Mucosa of rectum (tissue), 2 donors: ENCODE data around the gene ADGRE1.

Experiments
- H3K27ac ChIP-seq, 2 donors: one replicate each; pipeline ENCODE4 v1.7.0; 2013; ENCODE audit warnings: inconsistent platforms in 2 of 2, low read depth in 2 of 2, low read length in 2 of 2
- H3K27me3 ChIP-seq, 2 donors: one replicate each; pipeline ENCODE4 v1.7.0; 2013; ENCODE audit warnings: low read length in 2 of 2; ENCODE audit not compliant: control insufficient read depth in 2 of 2, insufficient read depth in 2 of 2
- H3K36me3 ChIP-seq, 2 donors: one replicate each; pipeline ENCODE4 v1.7.0; 2013; ENCODE audit warnings: low read length in 2 of 2; ENCODE audit not compliant: control insufficient read depth in 2 of 2, insufficient read depth in 2 of 2
- H3K4me1 ChIP-seq, 2 donors: one replicate each; pipeline ENCODE4 v1.7.0; 2013; ENCODE audit warnings: low read length in 2 of 2, mild to moderate bottlenecking in 1 of 2; ENCODE audit not compliant: control insufficient read depth in 2 of 2, insufficient read depth in 2 of 2
- H3K4me3 ChIP-seq, 2 donors: one replicate each; pipeline ENCODE4 v1.7.0; 2013; ENCODE audit warnings: low read length in 2 of 2
- H3K9ac ChIP-seq, 2 donors: one replicate each; pipeline ENCODE4 v1.7.0; 2013; ENCODE audit warnings: low read length in 2 of 2, low read depth in 1 of 2, mild to moderate bottlenecking in 1 of 2
- H3K9me3 ChIP-seq, 2 donors: one replicate each; pipeline ENCODE4 v1.7.0; 2013; ENCODE audit warnings: low read length in 2 of 2; ENCODE audit not compliant: control insufficient read depth in 2 of 2
- donor health status: healthy.
- donor health status: Normal muscosa, but diverticular disease.

Gene ADGRE1

GRCh38 chr19:6970443-6970842, 83.1 kb downstream of the ADGRE1 start:
- Histone ChIP-seq H3K36me3 (no peaks in the 10 kb centered on the region), H3K27ac (no peak overlapping the region), H3K4me1 (no peaks in the 10 kb centered on the region), H3K9ac (no peak overlapping the region), H3K9me3 (no peaks in the 10 kb centered on the region), H3K4me3 (no peak overlapping the region), H3K27me3 (no peaks in the 10 kb centered on the region)

- Histone ChIP-seq H3K27me3 (no peaks in the 10 kb centered on the region), H3K4me1 (no peaks in the 10 kb centered on the region), H3K27ac (no peak overlapping the region), H3K9ac (no peak overlapping the region), H3K36me3 (no peaks in the 10 kb centered on the region), H3K4me3 (no peak overlapping the region), H3K9me3 (no peaks in the 10 kb centered on the region)
Measured at GRCh38 chr19:6971366-6971765, 84.0 kb downstream of the ADGRE1 start.

GRCh38 chr19:6976197-6976596, 88.8 kb downstream of the ADGRE1 start:
- Histone ChIP-seq H3K9me3 (peaks cover 0 to 3% of the 10 kb centered on the region in 2 donors), H3K27me3 (no peaks in the 10 kb centered on the region), H3K4me3 (no peak overlapping the region), H3K36me3 (no peaks in the 10 kb centered on the region), H3K27ac (no peak overlapping the region), H3K4me1 (no peaks in the 10 kb centered on the region), H3K9ac (no peak overlapping the region)

GRCh38 chr19:6979399-6979798, 92.0 kb downstream of the ADGRE1 start:
- Histone ChIP-seq H3K4me3 (no peak overlapping the region), H3K27me3 (no peaks in the 10 kb centered on the region), H3K27ac (no peak overlapping the region), H3K9ac (no peak overlapping the region), H3K9me3 (peaks cover 0 to 5% of the 10 kb centered on the region in 2 donors), H3K4me1 (no peaks in the 10 kb centered on the region), H3K36me3 (no peaks in the 10 kb centered on the region)

GRCh38 chr19:6983448-6983847, 96.1 kb downstream of the ADGRE1 start:
- no peak overlapping the region for H3K9ac ChIP-seq
- H3K27me3 ChIP-seq: no peaks in the 10 kb centered on the region
- H3K4me1 ChIP-seq: no peaks in the 10 kb centered on the region
- H3K36me3 ChIP-seq: no peaks in the 10 kb centered on the region
- no peak overlapping the region for H3K4me3 ChIP-seq
- H3K9me3 ChIP-seq: peaks cover 0 to 5% of the 10 kb centered on the region in 2 donors
- no peak overlapping the region for H3K27ac ChIP-seq

GRCh38 chr19:6987850-6988249, 100.5 kb downstream of the ADGRE1 start:
- no peak overlapping the region for H3K4me3 ChIP-seq
- no peaks in the 10 kb centered on the region for H3K36me3 ChIP-seq
- no peaks in the 10 kb centered on the region for H3K4me1 ChIP-seq
- H3K9ac ChIP-seq: no peak overlapping the region
- no peaks in the 10 kb centered on the region for H3K27me3 ChIP-seq
- H3K9me3 ChIP-seq: peaks cover 0 to 5% of the 10 kb centered on the region in 2 donors
- H3K27ac ChIP-seq: no peak overlapping the region

GRCh38 chr19:6988257-6988656, 100.9 kb downstream of the ADGRE1 start:
- H3K27ac ChIP-seq: no peak overlapping the region
- H3K4me3 ChIP-seq: no peak overlapping the region
- H3K36me3 ChIP-seq: no peaks in the 10 kb centered on the region
- no peaks in the 10 kb centered on the region for H3K27me3 ChIP-seq
- H3K9ac ChIP-seq: no peak overlapping the region
- H3K9me3 ChIP-seq: peaks cover 0 to 3% of the 10 kb centered on the region in 2 donors
- no peaks in the 10 kb centered on the region for H3K4me1 ChIP-seq
